NOMO-1 treated with DMSO at 0.1 percent for 48 hours (cell line): ENCODE measurements around the gene ARID1B.

Experiments used
- DNase-seq: peaks from one replicate; lab custom pipeline; 2025; ENCODE audit not compliant: unreplicated experiment; lab: John Stamatoyannopoulos, UW

ARID1B gene

DNA sequence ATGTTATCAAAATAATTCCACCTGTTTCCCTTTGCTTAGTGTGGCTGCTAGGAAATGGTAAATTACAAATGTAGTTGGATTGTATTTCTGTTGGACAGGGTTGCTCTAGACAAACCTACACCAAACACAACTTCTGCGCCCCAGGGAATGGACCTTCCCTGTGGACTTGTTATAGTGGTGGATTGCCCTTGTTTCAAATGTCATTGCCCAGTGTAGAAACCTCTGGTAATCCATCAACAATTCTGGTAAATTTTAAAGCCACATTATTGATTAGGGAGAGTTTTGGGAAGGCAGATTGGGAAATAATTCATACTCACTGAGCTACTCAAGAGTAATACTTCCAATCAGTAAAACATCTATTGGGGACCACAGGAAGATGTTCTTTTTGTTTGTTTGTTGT, 239.8 kb downstream of the ARID1B start:
- DNase-seq: no peak

DNA sequence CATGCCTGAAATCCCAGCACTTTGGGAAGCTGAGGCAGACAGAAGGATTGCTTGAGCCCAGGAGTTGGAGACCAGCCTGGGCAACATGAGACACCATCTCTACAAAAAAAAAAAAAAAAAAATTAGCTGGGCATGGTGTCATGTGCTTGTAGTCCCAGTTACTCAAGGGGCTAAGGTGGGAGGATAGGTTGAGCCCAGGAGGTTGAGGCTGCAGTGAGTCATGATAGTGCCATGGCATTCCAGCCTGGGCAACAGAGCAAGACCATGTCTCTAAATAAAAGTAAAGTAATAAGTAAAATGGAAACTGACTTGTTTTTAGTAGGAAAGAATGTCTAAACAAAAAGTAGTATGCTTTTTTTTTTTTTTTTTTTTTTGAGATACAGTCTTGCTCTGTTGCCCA, 240.7 kb downstream of the ARID1B start:
- DNase-seq: no peak

DNA sequence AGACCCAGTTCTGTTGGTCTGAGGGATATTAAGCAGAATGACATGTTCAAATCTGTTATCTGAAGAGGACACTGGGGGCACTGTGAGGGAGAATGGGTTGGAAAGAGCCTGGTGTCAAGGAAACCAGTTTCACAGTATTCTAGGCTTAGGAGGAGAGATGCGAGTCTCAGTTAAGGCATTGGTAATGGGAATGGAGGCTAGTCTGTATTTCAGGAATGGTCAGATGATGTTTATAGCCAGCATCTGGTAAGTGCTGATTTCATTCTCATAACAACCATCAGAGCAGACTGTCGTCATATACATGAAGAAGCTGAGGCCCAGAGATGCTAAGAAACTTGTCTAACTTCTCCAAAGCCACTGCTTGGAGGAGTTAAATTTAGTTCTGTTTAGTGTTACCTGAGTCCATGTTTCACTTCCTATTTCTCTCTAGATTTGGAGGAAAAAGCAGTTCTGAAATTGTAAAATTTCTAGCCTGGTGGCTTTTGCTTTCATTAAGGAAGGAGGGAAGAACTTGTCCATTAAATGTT, 242.0 kb downstream of the ARID1B start:
- peak; percentile 65 for DNase-seq

DNA sequence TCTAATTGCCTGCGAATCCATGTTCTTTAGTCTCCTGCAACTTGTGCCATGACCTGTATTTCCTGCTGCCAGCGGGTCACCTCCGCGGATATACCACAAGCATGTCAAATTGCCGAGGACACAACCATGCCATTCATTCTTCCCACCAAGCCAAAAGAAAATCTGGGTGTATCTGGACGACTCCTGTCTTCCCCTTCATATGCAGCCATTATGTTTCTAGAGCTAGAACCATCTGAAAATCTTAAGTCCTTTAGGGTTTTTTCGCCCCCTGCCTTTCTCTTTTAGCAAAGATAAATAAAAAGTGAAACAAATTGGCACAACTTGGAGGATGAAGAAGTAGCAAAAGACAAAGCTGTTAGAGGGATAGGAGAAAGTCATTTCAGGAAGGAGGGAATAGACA, 242.6 kb downstream of the ARID1B start:
- peak; percentile 24 for DNase-seq

DNA sequence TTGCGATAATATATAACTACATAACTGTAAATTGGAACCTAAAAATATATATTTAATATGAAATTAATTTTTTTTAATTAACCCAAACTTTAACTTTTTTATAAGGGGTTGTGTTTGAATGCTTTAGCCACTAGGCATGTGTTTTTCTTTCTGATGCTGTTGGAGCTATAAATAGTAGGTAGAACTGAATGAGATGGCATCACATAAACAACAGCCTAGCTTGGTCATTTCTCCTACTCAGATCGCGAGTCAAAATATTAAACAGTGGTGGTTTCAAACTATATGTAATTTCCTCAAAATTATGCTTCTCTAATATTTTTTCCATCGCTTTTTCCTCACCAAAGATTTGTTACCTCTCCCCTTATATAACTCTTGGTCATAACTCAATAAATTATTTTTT, 243.2 kb downstream of the ARID1B start:
- no peak for DNase-seq

DNA sequence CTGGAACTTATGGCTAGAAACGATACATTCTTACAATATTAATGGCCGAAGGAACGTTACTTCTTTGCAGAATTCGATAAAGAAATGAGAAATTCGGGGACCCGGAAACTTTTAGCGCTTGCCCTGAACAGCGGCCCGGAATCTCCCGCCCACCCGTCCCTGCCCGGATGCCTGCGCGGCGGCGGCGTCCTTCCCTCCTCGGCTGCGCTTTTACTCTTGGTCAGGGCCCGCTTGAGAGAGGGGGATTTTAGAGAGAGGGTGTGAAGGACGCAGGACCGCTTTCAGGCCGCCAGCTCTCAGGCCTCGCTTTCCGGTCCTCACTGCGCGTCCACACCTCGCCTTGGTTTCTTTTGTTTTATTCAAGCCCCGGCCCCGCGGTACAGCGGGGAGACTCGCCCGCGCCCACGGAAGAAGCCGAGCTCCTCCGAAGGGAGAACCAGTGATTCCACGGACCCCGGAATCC, 243.7 kb downstream of the ARID1B start:
- DNase-seq: peak; percentile 35

DNA sequence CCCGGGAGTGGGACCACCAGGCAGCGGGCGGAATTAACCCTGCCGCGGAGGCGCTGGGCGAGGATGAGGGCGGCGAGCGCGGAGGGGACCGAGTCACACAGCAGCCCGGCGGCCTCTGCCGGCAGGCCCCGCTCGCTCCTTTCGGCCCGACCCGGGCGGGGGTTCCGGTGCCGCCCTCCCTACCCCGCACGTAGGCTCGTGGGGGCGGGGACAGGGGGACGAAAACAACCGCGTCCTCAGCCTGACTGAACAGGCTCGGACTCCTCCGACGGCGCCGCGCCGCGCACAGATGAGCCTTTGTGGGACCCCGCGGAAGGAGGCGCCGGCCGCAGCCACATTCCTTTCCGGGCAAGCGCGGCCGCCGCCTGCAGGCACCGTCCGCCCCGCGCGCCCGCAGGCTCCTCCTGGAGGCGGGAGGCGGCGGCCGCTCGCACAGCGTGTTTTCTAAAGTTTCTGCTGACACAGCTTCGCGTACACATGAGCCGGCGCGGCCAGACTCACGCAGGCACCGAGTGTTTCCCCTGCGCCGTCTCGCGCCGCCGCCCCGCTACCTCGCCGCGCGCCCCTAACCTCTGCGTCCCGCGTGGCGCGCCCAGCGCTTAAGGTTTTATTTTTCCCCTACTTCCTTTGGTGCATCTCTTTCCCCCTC, 244.3 kb downstream of the ARID1B start:
- peak; percentile 74 for DNase-seq

DNA sequence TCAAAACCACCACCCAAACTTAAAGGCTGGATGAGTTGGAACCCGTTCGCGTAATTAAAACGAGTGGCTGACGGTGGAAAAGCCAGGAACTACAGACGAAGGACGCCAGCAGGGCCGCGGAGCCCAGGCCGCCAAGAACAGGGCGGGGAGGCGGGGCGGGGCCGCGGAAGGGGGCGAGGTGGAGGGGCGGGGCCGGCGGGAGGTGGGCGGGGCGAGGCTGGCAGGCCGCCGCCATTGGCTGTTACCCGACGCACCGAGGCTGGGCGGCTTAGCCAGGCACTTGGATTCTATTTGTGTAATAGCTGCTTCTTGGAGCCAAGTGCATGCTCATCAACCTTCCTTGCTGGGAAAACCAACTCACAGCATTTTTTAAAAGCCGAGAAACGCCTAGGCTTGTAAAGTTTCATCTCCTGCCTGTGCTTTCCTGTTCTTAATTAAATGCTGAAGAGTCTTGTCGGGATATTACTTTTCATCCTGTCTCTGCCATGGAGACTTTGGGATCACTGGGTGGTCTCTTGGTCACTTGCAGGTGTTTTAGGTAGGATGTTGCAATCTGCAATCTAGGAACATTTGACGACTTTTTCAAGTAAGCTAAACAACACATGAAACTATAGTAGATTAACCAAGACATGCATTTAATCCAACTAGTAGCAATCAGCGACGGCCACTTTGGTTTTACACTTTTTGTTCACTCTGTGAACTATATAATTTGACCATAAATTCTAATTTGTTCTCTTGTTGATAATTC, 245.0 kb downstream of the ARID1B start:
- DNase-seq: peak; percentile 66

DNA sequence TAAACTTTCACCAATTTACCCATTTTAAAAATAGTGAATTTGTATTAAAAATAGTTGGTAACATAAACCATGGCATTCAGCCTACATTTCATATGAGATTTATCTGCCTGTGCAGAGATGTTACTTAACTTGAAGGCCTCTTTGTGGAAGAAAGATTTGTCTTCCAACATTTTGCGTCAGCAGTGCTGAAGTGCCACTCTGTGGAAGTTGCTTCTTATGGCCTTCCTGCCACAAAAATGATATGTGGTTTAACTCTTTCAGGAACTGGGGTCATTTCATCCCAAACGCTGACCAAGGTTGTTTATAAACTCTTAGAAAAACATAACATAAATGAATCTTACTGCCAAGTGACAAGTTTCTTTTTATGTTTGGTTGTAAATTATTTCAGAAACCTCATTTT, 246.8 kb downstream of the ARID1B start:
- peak; percentile 37 for DNase-seq

DNA sequence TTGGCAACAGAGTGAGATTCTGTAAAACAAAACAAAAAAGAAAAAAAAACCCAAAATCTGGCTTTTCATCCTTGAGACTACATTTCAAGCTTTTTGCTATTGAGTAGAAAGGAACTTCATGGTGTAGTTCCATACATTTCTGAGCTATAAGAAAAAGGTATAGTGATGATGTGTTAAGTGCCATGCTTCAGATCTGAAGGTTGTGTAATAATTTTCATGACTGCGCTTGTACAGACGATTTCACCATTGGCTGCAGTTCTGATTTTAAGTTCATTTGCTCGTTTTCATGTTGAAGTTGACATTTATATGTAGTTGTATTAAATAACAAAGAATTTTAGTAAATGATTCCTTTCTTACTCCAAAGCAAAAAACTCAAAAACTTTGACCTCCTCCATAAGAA, 247.6 kb downstream of the ARID1B start:
- DNase-seq: no peak

DNA sequence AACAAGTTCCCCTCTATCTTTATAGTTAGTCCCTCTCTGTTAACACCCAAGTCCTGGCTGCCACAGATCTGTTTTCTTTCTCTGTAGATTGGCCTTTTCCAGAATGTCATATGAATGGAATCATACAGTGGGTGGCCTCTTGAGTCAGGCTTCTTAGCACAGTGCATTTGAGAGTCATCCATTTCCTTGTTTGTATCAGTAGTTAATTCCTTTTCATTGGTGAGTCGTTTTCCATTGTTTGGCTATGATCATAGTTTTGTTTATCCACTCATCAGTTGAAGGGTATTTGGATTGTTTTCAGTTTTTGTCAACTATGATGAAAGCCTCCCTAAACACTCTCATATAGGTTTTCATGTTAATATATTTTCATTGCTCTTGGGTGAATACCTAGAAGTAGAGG, 248.3 kb downstream of the ARID1B start:
- DNase-seq: no peak

DNA sequence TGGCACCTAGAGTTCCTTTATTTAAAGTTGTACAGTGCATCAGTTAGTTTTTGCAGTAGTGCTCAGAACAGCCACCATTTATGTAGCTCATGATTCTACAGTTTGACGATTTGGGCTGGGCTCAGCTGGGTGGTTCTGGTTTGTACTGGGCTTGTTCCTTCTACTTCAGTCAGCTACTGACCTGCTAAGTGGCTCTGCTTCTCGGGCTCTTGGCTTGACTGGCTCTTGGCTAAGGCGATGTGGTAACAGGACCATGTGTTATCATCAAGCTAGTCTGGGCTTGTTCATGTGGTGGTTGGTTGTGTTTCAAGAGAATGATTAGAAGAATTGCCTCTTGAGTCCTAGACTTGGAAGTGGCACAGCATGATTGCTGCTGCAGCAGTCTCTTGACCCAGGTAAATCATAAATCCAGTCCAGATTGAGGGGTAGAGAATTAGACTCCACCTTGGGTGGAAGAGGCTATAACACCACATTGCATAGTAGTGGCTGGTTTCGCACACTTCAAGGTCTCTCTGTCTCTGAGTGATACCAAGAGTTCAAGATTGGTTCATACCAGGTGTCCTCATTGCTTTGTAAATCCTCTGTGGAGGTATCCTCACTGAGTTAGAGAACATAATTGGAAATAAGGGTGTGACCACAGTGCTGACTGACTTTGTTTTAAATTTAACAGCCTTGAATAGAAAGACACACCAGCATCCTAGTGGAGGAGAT, 253.0 kb downstream of the ARID1B start:
- DNase-seq: no peak

DNA sequence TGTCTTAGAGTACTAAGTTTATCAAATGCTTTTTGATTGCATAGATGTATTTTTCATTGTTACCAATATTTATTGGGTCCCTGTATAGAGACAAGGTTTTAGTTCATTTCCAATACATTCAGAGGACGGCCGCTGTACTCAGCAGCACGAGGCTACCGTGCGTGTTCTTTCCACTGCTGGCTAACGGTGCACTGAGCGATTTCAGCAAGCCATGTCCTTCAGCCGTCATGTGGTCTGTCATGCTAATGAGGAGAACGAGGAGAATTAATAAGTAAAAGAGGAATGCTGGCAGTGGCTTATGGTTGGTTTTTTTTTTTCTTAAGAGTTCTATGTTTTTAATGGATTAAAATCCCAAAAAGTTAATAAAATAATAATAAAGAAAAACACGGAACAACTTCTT, 253.6 kb downstream of the ARID1B start:
- DNase-seq: no peak

DNA sequence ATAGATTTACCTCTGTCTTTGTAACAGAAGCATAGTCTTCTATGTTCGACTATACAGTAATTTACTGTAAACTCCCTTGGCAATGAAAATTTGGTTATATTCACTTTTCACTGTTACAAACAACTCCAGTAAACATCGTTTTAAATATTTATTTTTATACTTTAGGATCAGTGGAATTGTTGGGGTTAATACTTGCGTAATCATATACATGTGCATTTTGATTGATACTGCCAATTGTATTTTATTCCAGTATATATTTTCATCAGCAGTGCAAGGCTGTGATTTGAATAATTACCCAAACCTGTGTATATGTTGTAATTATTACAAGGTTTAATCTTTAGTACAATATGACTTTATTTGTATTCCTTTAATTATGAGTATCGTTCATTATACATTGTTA, 255.7 kb downstream of the ARID1B start:
- DNase-seq: no peak

DNA sequence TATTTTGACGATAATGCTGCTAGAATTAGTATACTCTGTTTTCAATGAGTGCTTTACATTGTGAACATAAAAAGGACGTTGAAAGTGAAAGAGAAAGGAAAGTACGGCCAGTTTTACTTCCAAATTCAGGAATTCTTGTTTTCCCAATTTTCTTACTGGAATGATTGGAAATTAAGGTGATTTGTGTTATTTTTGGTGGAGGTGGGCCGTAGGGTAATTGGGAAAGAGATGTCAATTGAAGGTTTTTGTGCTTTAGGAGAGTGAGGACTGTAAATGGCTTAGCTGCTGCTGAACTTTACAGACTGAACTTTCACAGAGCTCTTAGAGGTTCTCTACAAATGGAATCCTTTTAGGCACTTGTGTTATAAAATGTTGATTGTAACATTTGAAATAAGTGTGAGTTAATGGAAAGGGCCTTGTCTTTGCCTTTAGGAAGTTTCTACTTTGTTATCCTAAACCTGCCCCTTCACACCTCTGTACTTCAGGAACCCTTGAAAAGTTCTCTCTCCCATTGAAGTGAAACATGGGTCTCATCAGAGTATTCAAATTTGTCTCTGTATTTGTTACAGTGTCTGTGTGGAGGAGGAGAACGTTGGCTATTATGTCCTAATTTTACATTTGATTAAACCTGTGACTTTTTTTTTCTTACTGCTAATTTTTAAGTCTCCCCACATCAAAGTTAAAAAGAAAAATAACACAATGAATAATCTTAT, 256.4 kb downstream of the ARID1B start:
- no peak for DNase-seq

DNA sequence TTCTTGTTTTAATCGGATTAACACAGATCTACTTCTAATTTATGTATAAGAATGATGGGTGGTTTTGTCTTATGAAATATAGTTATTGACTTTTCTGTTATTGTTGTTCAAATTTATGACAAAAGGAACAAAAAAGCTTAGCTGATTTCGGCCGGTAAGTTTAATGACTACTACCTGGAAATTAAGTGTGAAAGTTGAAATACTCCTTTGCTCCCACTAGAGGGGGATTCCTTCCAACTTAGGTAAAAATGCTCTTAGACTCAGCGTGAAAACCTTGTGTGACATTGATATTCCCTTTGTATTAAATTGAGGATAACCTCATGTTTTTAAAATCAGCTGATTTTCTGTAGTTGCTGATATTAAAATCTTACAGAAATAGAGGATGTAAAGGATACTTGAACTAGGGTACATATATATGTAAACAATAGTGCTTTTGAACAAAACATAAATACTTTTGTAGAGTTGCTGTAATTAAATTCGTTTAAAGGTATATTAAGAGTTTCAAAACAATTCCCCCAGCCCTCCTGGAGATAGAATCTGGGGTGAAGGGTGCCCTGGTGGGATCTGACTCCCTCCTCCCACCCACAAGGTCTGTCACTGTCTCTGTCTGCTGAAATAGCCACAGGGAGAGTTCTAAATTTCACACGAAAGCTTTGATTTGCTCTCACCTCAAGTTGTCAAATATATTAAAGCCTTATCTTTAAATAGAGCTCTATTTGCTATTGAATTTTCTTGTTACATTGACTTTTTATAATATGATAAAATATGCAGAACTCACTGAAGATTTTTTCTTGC, 257.5 kb downstream of the ARID1B start:
- DNase-seq: peak; percentile 47

DNA sequence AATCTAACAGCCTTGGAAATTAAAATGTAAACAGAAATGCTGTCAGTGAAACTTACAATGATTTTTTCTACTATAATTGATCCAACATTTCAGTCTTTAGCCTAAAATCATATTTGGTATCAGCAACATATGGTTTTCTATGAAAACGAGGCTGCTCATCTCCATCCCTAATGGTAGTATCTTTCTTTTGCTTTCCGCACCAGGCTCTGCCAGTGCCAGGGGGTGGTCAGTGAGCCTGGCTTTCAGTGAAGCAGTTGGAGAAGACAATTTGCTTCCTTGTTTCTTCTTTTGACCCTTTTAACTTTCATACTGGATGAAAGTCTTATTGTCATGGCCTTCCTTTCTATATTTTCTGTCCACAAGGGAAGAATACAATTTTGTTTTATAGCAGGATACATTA, 258.4 kb downstream of the ARID1B start:
- no peak for DNase-seq

DNA sequence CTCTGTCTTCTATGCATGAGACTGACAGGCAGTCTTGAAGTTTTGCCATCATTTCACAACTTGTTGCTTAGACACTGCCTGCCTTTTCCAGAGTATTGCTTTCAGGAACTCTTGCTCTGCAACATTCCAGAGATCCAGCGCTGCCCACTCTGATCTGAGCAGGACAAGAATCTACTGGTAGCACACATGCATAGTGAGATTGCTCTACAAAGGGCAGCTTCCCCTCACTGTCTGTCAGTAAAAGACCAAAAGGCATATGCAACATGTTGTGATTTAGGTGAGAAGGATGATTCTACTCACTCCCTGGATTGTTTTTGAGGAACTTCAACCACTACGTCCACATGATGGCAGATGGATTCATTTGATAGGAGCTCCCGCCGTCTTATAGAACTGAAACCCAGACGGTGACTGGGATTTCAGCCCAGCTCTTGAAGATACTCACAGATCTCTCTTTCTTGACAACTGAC, 259.1 kb downstream of the ARID1B start:
- DNase-seq: no peak

DNA sequence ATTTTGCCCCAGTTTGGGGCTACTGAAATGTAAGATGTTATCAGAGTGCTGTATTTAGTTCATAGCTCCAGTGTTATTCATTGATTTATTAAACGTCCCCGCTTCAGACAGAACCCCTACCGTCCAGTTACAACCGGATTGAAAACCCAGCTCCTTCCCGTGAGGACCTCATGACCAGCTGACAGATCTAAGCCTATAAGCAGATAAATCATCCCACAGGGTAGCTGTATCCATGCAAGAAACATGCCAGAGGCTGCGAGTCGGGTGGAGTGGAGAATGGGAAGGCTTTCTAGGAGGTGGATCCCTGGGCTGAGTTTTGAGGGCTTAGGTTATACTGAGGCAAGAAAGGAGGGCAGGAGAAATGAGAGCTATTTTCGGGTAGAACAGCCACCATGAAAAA, 260.0 kb downstream of the ARID1B start:
- DNase-seq: no peak

DNA sequence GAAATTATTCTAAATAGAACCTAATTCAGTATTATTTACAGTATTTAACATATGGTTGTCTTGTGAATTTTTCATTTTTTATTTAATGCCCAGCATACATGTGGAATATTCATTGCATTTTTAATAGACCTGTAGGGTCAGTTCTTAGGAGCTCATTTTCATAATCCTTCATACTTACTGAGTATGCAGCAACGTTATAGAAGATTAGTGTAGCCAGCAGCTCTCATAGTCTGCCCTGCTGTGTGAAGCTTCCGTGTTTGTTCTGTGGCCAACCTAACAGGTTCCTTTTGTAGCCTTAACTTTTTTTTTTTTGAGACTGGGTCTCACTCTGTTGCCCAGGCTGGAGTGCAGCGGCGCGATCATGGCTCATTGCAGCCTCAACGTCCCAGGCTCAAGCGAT, 261.4 kb downstream of the ARID1B start:
- DNase-seq: no peak
